Measurements from ENCODE around the gene XYLT2. TPM values are rescaled to one million over a fixed set of nuclear protein-coding genes. Genes with fewer than 3 reads are reported as not detected.

XYLT2 gene
- total and polyA plus RNA-seq, 2 experiments from 2014 or later = 48.8 to 80.0 TPM

- H3K9me3 ChIP-seq (ENCODE audit: low read depth) = no peaks in the 10 kb centered on the region
- DNase-seq (ENCODE audit: low read depth in 1 of 2, low spot score in 1 of 2) = no peak
- no peak for TF ChIP-seq CTCF (IDR thresholded peaks at IDR 0.05; ENCODE audit: low read depth, low read length)
Observed at GRCh38 chr17:50406578-50406977, 60.7 kb downstream of the XYLT2 start.

GRCh38 chr17:50407921-50408320 lies 62.0 kb downstream of the XYLT2 start:
- H3K9me3 ChIP-seq (ENCODE audit: low read depth) = no peaks in the 10 kb centered on the region
- TF ChIP-seq CTCF (IDR thresholded peaks at IDR 0.05; ENCODE audit: low read depth, low read length) = no peak
- H3K27me3 ChIP-seq = no peaks in the 10 kb centered on the region
- H3K4me1 ChIP-seq (ENCODE audit: low read depth) = no peaks in the 10 kb centered on the region
- no peak for DNase-seq (ENCODE audit: low read depth in 1 of 2, low spot score in 1 of 2)
- H3K36me3 ChIP-seq = no peaks in the 10 kb centered on the region
- H3K4me3 ChIP-seq = no peak overlapping the region
- no peak overlapping the region for H3K27ac ChIP-seq

More at GRCh38 chr17:50406578-50406977, 60.7 kb downstream of the XYLT2 start:
- Histone ChIP-seq H3K4me3 (no peak overlapping the region), H3K27me3 (no peaks in the 10 kb centered on the region), H3K4me1 (ENCODE audit: low read depth) (no peaks in the 10 kb centered on the region), H3K36me3 (no peaks in the 10 kb centered on the region), H3K27ac (no peak overlapping the region)

Other genes starting within 250 kb of the XYLT2 start
- 1.2 and 2.8 TPM in 2 replicates for gene SAMD14, start 216.0 kb upstream of the XYLT2 start, total RNA-seq
- 2.0 and 2.5 TPM in 2 replicates for gene SAMD14, start 216.0 kb upstream of the XYLT2 start, polyA plus RNA-seq
- gene PPP1R9B, start 195.4 kb upstream of the XYLT2 start, total RNA-seq = 45.6 and 59.4 TPM in 2 replicates
- gene PPP1R9B, start 195.4 kb upstream of the XYLT2 start, polyA plus RNA-seq = 6.0 and 6.2 TPM in 2 replicates
- gene SGCA, start 180.1 kb upstream of the XYLT2 start, total RNA-seq = 57.5 and 63.3 TPM in 2 replicates
- gene SGCA, start 180.1 kb upstream of the XYLT2 start, polyA plus RNA-seq = 69.9 and 90.6 TPM in 2 replicates
- 80.6 and 127 TPM in 2 replicates for gene COL1A1, start 144.5 kb upstream of the XYLT2 start, total RNA-seq
- gene COL1A1, start 144.5 kb upstream of the XYLT2 start, polyA plus RNA-seq = 212 and 261 TPM in 2 replicates
- 14.2 and 30.0 TPM in 2 replicates for gene TMEM92, start 71.7 kb upstream of the XYLT2 start, total RNA-seq
- gene TMEM92, start 71.7 kb upstream of the XYLT2 start, polyA plus RNA-seq = 17.3 and 22.6 TPM in 2 replicates
- 62.4 and 107 TPM in 2 replicates for gene MRPL27, start 27.1 kb downstream of the XYLT2 start, total RNA-seq
- gene MRPL27, start 27.1 kb downstream of the XYLT2 start, polyA plus RNA-seq = 142 and 158 TPM in 2 replicates
- 7.9 and 13.4 TPM in 2 replicates for gene EME1, start 27.1 kb downstream of the XYLT2 start, total RNA-seq
- 5.2 and 30.7 TPM in 2 replicates for gene EME1, start 27.1 kb downstream of the XYLT2 start, polyA plus RNA-seq
- 60.3 and 66.7 TPM in 2 replicates for gene LRRC59, start 51.4 kb downstream of the XYLT2 start, total RNA-seq
- 47.0 and 58.9 TPM in 2 replicates for gene LRRC59, start 51.4 kb downstream of the XYLT2 start, polyA plus RNA-seq
- gene ACSF2, start 80.1 kb downstream of the XYLT2 start, total RNA-seq = 116 and 177 TPM in 2 replicates
- gene ACSF2, start 80.1 kb downstream of the XYLT2 start, polyA plus RNA-seq = 73.3 and 96.6 TPM in 2 replicates
- 0.11 TPM in 1 of 2 replicates, not detected in the other for gene CHAD, start 122.8 kb downstream of the XYLT2 start, total RNA-seq
- 2.5 and 3.9 TPM in 2 replicates for gene CHAD, start 122.8 kb downstream of the XYLT2 start, polyA plus RNA-seq
- gene RSAD1, start 132.7 kb downstream of the XYLT2 start, total RNA-seq = 24.1 and 35.8 TPM in 2 replicates
- gene RSAD1, start 132.7 kb downstream of the XYLT2 start, polyA plus RNA-seq = 39.7 and 55.4 TPM in 2 replicates
- 1.2 and 3.2 TPM in 2 replicates for gene MYCBPAP, start 162.3 kb downstream of the XYLT2 start, total RNA-seq
- gene MYCBPAP, start 162.3 kb downstream of the XYLT2 start, polyA plus RNA-seq = 1.2 and 2.5 TPM in 2 replicates
- gene EPN3, start 186.6 kb downstream of the XYLT2 start, total RNA-seq = 2.0 and 3.1 TPM in 2 replicates
- gene EPN3, start 186.6 kb downstream of the XYLT2 start, polyA plus RNA-seq = 1.9 and 3.5 TPM in 2 replicates
- 194 and 216 TPM in 2 replicates for gene SPATA20, start 201.0 kb downstream of the XYLT2 start, total RNA-seq
- 103 and 162 TPM in 2 replicates for gene SPATA20, start 201.0 kb downstream of the XYLT2 start, polyA plus RNA-seq
- gene CACNA1G, start 214.6 kb downstream of the XYLT2 start, total RNA-seq = 29.7 and 46.1 TPM in 2 replicates
- gene CACNA1G, start 214.6 kb downstream of the XYLT2 start, polyA plus RNA-seq = 19.0 and 22.8 TPM in 2 replicates